SKM-1 (cell line): ENCODE data around the gene NMUR1.

Experiments used
- DNase-seq: peaks from one replicate; lab custom pipeline; 2025; ENCODE audit not compliant: unreplicated experiment; lab: John Stamatoyannopoulos, UW

NMUR1 gene

DNA sequence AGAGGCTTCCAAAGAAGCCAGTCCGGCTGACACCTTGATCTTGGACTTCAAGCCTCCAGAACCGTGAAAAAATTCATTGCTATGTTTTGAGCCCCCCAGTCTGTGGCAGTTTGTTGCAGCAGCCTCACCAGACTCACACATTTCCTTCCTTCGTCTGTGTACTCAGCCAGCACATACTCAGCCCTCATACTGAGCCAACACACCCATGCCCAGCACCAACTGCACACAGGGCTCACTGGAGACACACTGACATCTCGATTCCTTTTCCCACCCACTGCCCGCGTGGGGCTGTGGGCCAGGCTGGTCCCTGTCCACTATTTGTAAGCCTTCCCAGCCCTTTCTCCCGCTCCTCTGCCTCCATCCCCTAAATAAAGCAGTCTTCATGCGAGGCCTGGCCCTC is 24.1 kb upstream of the NMUR1 start:
- no peak for DNase-seq

DNA sequence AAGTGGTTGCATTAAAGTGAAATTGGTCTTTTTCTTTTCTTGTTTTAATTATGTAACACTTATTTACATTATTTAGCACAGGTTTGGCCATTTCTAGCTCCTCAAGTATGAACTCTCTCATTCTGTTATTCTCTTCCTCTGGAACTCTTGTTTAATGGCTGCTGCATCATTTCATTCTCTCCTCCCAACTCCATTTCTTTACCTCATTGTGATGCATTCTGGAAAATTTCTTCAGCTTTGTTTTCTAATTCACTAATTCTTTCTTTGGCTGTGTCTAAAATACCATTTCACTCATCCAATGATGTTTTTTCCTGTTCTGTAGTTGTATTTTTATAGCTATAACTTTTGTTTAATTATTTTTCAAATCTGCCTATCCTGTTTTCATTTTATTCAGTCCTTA is 22.5 kb upstream of the NMUR1 start:
- DNase-seq, result no peak

DNA sequence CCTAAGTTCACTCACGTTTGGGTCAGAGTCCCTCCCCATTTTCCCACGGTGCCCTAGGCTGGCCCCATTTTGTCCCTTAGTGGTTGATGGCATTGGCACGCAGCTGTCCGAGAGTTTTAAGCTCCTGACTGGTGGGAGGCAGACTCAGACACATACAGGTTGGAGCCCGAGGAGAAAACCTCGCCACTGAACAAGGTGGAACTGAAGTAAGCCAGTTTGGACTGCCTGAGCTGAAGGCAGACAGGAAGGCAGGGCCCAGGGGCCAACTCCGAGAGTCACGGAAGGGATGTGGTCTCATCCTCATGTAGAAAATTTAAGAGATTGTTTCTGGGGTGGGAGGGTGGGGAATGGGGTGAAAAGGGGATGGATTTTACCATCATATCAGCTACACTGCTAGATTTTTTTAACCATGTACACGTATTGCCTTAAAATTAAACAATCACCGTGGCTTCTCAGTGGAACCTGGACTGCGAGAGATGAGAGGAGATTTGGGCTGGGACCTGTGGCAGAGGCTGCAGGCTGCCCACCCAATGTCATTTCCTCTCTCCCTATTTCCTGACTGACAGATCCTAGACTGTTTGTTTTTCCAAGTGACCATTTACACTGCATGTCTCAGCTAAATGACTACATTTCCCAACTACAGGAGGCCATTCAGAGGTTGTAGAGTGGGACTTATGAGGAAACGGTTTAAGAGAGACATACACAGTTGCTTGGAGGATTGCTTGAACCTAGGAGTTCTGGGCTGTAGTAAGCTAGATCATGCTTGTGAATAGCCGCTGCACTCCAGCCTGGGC is 19.4 kb upstream of the NMUR1 start:
- no peak for DNase-seq

DNA sequence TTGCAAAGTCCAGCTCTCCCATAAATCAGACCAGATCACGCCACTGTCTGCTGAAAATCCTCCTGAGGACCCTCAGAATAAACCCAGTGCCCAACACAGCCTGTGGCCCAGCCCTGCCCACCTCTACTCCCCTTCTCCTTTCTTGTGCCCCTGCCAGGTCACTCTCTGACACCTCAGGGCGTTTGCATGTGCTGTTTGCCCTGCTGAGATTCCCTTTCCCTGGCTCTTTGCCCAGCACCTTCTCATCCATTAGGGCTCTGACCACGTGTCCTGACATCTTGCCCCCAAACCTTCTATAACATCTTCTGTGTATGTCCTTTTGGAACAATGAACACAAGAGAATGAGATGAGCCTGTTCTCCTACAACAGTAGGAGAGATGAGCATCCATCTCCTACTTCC is 18.5 kb upstream of the NMUR1 start:
- DNase-seq, result no peak

DNA sequence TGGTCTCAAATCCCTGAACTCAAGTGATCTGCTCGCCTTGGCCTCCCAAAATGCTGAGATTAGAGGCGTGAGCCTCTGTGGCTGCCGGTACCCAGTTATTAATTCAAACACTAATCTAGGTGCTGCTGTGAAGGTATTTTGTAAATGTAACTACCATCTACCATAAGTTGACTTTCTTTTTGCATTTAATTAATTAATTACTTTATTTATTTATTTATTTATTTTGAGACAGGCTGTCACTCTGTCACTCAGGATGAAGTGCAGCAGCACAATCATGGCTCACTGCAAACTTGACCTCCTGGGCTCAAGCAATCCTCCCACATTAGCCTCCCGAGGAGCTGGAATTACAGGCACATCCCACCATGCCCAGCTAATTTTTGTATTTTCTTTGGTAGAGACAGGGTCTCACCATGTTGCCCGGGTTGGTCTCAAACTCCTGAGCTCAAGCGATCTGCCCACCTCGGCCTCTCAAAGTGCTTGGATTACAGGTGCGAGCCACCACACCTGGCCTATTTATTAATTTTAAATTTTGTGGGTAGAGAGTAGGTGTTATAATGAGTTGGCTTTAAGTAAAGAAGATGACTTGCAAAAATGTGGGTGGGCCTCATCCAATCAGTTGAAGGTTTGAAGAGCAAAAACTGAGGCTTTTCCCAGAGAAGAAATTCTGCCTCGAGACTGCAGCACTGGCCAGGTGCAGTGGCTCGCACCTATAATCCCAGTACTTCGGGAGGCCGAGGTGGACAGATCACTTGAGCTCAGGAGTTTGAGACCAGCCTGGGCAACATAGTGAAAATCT is 17.3 kb upstream of the NMUR1 start:
- no peak for DNase-seq

DNA sequence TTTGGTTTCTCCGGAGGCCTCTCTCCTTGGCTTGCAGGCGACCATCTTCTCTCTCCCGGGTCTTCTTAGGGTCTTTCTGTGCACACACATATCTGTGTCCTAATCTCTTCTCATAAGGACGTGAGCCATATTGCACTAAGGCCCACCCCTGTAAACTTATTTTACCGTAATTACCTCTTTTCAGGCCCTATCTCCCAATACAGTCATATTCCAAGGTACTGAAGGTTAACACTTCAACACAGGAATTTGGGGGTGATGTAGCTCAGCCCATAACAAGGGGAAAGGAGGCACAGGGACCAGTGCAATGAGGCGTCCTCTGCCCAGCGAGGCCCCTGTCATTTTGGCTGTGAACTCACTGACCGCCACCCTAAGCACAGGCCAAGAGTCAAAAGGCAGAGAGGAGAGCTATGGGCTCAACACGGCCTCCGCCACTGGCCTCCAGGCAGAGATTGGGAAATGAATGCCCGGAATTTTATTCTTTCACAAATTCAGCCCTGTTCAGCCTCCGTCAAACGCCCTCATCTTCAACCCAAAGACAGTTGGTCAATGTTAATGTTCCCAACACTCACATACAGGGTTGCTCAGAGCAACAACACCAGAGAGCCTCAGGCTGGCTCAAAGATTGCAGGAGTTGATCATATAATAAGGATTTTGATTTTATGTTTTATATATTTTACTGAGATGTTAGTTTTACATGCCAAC is 15.9 kb upstream of the NMUR1 start:
- no peak for DNase-seq

DNA sequence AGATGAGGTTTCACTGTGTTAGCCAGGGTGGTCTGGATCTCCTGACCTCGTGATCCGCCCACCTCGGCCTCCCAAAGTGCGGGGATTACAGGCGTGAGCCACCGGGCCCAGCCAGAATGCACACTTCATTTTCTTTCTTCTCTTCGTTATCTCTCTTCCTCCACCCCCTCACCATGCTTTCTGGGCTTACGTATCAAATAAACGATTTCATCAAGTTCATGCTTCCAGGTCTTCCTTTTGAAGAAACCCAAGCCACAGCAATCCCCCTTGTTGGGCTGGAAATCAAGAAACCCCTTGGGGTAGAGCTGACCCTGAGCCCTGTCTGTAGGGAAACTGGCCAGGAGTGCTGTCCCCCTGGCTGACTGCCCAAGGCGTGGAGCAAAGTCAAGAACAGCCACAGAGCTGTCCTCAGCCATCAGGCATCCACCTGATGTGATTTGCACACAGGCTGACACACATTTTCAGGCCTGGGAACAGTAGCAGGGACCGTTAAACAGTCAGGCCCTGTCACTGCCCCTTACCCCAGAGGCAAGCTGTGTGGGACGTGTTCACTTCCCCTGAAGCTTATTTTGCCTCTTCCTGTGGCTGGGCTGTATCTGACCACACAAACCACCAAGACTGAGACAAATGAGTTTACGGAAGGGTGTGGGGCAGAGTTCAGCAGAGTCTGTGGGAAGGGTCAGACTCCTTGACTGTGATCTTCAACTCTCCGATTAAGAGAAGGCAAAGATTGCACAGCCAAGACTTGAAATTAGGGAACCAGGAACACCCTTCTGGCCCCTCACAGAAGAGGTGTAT is 15.1 kb upstream of the NMUR1 start:
- peak; percentile 97 for DNase-seq

DNA sequence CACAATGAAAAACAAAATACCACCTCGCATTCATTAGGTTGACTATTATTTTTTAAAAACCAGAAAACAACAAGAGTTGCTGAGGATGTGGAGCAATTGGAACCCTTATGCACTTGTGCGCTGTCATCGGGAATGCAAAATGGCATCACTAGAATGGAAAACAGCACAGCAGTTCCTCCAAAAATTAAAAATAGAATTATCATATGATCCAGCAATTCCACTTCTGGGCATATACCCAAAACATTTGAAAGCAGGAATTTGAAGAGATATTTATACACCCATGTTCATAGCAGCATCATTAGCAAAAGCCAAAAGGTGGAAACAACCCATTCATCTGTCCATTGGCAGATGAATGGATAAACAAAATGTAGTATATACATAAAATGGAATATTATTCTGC is 11.9 kb upstream of the NMUR1 start:
- DNase-seq, result no peak

DNA sequence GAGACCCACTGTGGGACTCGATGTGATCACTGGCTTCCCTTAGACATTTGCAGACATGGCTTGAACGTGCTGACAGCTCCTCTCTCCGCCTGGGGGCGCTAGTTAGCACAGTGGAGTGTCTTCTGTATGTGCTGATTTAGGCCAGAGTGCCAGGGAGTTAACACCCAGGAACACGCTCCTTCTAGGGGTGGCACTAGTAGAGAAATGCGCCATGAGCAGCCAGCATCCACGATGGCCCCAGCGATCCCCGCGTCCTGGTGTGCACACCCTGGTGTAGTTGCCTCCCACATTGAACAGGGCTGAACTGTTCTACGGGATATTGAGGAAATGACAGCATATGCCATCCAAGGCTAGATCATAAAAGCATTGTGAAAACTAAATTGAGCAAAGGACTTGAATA is 11.4 kb upstream of the NMUR1 start:
- DNase-seq, result no peak

DNA sequence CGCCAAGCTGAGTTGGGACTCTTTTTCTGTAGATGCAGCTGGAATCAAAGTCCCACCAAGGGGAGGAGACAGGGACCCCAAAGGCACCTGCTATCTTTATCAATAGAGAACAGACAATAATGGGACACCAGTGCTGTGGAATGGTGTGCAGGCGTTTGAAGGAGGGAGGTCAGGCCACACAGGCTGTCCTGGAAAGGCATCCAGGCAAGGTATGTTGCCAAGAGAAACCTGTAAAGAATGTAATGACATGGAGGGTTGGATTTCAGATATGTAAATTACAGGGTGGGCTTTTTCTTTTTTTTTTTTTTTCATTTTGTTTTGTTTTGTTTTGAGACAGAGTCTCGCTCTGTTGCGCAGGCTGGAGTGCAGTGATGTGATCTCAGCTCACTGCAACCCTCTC is 9.7 kb upstream of the NMUR1 start:
- no peak for DNase-seq

DNA sequence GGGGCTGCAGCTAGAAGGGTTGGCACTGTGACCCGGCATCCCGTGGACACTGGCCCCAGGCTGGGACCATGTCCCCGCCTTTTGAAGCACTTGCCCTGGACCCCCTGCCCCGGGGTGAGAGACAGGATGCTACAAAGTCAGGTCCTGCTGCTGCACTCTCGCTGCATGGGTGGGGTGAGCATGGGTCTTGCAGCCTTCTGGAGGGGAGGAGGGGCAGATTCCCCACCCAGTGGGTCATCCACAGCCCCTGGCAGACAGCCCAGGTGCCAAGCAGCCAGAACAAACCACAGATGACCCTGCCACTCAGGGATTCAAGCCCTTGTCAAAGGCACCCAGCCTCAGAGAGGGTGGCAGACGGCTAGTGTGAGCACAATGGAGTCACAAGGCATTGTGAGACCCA is 5.7 kb upstream of the NMUR1 start:
- DNase-seq, result no peak

DNA sequence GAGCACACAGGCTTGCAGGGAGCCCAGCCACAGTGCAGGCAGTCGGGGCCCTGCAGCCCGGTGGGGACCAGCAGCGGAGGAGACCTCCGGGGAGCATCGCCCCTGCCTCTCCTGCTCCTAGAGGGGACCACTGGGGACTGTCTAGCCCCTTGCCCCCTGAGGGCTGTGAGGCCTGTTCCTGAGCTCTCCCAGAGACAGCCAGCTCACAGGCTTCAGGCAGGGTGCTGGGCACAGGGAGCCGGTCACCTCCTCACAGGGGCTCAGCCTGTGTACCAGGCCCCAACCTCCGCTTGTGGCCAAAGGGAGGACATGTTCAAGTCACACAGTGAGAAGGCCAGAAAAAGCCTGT is 3.5 kb upstream of the NMUR1 start:
- no peak for DNase-seq

DNA sequence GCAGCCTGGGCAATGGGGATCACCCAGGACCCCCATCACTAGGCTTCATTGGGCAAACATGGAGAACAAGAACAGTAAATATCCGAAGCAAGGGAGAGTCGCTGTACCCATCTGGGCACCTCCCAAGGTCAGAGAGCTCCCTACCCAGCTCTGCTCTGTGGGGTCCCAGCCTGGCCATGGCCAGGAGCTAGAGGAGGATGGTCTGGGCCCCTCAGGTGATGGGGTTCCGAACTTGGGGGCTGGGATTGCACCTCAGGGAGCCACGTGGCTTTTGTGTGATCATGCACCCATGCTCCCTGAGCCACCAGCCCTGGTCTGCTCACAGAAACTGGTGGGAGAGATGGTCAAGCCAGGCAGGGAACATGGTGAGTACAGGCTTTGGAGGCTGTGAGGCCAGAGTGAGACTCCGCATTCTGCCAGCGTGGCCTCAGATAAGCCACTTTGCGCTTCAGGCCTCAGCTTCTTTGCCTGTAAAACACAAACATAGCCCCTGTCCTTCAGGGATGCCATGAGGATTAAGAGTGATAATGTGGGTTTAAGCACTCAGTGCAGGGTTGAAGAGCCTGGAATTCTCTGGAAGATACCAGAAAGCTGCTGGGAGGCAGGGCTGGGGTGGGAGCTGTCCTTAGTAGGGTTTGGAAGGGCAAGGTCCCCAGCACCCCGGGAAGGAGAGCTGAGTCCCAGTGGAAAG is 3.0 kb upstream of the NMUR1 start:
- no peak for DNase-seq

DNA sequence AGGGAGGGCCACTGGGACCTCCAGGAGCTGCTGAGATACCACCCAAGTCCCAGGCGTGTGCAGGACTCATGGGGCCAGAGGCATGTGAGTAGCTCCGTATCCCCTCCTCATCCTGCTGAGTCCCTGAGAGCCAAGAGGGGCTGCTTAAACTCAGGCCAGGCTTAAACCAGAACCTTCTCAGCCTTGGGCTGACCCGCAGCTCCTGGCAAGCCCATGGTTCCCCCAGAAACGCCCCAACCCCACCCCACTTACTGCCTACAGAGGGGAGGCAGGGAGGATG is 2.5 kb upstream of the NMUR1 start:
- no peak for DNase-seq

DNA sequence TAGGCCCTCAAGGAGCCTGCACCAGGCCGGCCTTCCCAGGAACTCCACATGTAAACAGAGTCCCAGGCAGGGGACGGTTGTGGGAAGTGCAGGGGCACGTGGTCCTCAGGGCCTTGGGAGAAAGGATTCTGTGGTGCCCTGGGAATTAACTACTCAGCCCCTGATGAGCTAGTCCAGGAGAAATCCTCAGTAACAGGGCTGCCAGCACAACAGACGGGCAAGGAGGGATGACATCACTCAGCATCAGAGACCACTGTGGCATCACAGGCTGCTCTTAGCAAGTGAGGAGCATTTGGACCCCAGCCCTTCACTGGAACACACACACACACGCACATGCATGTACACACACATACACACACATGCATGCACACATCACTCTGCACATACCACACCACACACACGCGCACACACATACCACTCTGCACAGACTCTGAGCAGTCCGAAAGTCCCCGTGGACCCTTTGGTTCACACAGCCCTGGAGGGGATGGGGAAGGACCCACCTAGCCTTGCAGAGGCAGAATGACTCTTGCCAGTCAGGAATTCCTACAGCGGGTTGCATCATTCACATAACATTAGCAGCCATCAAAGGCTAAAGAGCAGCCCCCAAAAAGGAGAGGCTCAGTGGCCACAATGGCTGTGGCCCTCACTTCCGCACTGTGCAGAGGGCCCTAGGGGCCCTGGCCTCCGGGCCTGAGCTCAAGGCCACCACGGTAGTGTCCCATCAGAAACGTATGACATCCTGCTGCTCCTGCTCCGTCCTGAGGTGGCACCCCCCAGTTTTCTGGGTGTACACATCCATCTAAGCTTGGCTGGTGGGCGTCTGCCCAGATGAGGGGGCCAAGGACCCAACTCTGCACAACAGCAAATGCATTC is 1.9 kb upstream of the NMUR1 start:
- no peak for DNase-seq

DNA sequence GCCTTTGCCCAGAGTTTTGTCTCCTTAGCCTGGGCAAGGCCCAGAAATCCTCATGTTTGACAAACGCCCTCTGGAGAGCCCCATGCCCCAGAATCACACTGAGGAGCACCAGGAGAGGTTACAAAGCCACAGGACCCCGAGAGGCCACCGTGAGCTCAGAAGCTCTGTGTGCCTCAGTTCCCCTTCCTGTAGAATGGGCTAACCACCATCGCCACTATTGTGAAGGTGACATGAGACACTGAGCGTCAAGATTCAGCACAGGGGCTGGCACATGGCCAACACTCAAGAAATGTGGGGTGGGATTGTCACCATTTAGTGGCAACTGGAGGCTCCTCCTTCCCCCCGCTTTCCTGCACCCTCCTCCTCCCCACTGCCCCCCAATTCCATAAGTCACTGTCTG is 1.2 kb upstream of the NMUR1 start:
- no peak for DNase-seq

DNA sequence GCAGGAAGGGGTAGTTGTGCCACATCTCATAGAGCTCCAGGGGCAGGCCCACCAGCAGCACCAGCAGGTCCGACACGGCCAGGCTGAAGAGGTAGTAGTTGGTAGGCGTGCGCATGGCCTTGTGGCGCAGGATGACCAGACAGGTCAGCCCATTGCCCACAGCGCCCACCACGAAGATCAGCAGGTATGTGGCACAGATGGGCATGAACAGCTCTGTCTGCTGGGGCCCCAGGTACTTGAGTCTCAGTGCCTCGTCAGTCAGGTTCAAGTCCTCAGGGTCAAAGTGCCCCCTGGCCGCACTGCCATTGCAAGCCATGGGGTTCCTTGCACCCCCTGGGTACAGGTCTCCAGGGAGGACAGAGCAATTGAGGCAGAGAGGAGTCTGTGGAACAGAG is 1.6 kb downstream of the NMUR1 start:
- no peak for DNase-seq

DNA sequence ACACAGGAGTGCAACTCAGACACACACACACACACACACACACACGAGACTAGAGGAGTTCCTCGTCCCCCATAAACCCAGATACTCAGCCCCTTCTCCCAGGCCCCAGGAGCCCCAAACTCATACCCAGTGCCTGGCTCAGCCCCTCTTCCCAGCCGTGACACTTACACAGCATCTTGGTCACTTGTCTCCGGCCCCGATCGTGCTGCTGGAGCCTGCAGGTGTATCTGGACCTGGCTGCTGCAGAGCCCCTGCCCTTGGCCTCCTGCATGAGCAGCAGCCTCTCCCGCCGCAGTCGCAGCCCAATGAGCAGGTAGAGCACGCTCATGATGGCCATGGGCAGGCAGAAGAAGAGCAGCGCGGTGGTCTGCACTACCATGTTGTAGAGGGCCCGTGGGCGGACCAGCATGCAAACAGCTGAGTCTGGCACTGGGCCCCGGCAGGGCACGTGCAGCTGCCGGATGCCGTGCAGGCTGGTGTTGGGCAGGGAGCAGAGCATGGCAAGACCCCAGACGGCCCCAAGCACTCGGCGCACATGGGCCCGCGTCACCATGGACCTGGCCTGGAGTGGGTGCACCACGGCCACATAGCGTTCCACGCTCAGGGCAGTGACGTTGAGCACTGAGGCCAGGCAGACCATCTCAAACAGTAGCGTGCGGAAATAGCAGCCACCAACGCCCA is 2.1 kb downstream of the NMUR1 start:
- DNase-seq, result no peak

DNA sequence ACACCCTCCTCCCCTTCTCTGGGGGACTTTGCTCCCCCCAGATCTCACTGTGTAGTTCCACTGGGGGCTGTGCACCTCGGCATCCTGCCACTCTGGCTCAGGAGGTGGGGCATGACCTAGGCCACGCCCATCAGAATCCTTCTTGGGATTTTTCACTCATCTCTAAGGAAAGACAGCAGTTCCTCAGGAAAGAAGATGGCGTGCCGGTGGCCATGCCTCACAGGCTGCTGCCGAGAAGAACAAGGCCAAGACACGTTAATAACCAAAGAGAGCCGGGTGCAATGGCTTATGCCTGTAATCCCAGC is 3.2 kb downstream of the NMUR1 start:
- no peak for DNase-seq
